ENCODE data around the gene TBCA. TPM values are rescaled to one million over a fixed set of nuclear protein-coding genes. Genes with fewer than 3 reads are reported as not detected.

The TBCA gene
- total RNA-seq, 4 donors from 2014 or later = 141 to 174 (median 150) TPM

GRCh38 chr5:77658662-77659061, 117.5 kb downstream of the TBCA start:
- intact Hi-C loops (cut with DNase I) = no loop called here
- TF ChIP-seq CTCF (IDR thresholded peaks at IDR 0.05) (no peak), POLR2A (IDR thresholded peaks at IDR 0.05) (no peak)
- Histone ChIP-seq H3K36me3 (no peaks in the 10 kb centered on the region), H3K27me3 (peaks cover 0 to 30% (median 0%) of the 10 kb centered on the region in 4 donors), H3K27ac (no peak overlapping the region), H3K9me3 (no peaks in the 10 kb centered on the region), H3K4me1 (no peaks in the 10 kb centered on the region), H3K4me3 (no peak overlapping the region)
- no peak for DNase-seq

- intact Hi-C loops (cut with DNase I) = no loop called here
- DNase-seq = no peak
- no peak overlapping the region for H3K27ac ChIP-seq
- no peaks in the 10 kb centered on the region for H3K4me1 ChIP-seq
- 28 to 53% methylated on average over 2 of the region's 2 CpGs for WGBS, 2 donors
- H3K36me3 ChIP-seq = no peaks in the 10 kb centered on the region
- no peaks in the 10 kb centered on the region for H3K9me3 ChIP-seq
- TF ChIP-seq CTCF (IDR thresholded peaks at IDR 0.05) (no peak), POLR2A (IDR thresholded peaks at IDR 0.05) (no peak)
- H3K27me3 ChIP-seq = peaks cover 0 to 79% (median under 1%) of the 10 kb centered on the region in 4 donors
- no peak overlapping the region for H3K4me3 ChIP-seq
These were observed 124.8 kb downstream of the TBCA start for GRCh38 chr5:77651343-77651742.

- WGBS, 2 donors = 14 to 40% methylated on average over 1 of the region's 1 CpG
- intact Hi-C loops (cut with DNase I) = no loop called here
- peaks cover 0 to 2% (median 1%) of the 10 kb centered on the region in 3 donors for H3K4me1 ChIP-seq
- H3K27ac ChIP-seq = no peak overlapping the region
- no peak for DNase-seq
- H3K27me3 ChIP-seq = peaks cover 0 to 85% (median 5%) of the 10 kb centered on the region in 4 donors
- no peak for TF ChIP-seq CTCF (IDR thresholded peaks at IDR 0.05)
- no peak for TF ChIP-seq POLR2A (IDR thresholded peaks at IDR 0.05)
- no peak overlapping the region for H3K4me3 ChIP-seq
- H3K9me3 ChIP-seq = no peaks in the 10 kb centered on the region
- H3K36me3 ChIP-seq = no peaks in the 10 kb centered on the region
These were observed 125.5 kb downstream of the TBCA start for GRCh38 chr5:77650686-77651085.

- Histone ChIP-seq H3K4me3 (no peak overlapping the region), H3K27ac (no peak overlapping the region), H3K36me3 (no peaks in the 10 kb centered on the region), H3K9me3 (no peaks in the 10 kb centered on the region), H3K27me3 (peaks cover 0 to 90% (median 7%) of the 10 kb centered on the region in 4 donors), H3K4me1 (peaks cover 0 to 11% (median 10%) of the 10 kb centered on the region in 3 donors)
- intact Hi-C loops (cut with DNase I) = no loop called here
- whole genome bisulfite sequencing, 2 donors = 88 to 89% methylated on average over 2 of the region's 2 CpGs
- no peak for DNase-seq
- TF ChIP-seq CTCF (IDR thresholded peaks at IDR 0.05) (no peak), POLR2A (IDR thresholded peaks at IDR 0.05) (no peak)
These were observed 126.4 kb downstream of the TBCA start for GRCh38 chr5:77649776-77650175.

GRCh38 chr5:77645995-77646639, 130.0 kb downstream of the TBCA start:
- peaks cover 5 to 33% (median 17%) of the 10 kb centered on the region in 3 donors for H3K4me1 ChIP-seq
- TF ChIP-seq POLR2A (IDR thresholded peaks at IDR 0.05) = no peak
- TF ChIP-seq CTCF (IDR thresholded peaks at IDR 0.05) = no peak
- peak overlapping the region in 1 of 4 donors; percentile 58 for H3K4me3 ChIP-seq
- WGBS, 2 donors = 43 to 59% methylated on average over 11 of the region's 11 CpGs
- no peaks in the 10 kb centered on the region for H3K9me3 ChIP-seq
- DNase-seq = no peak
- intact Hi-C loops (cut with DNase I) = no loop called here
- no peaks in the 10 kb centered on the region for H3K36me3 ChIP-seq
- no peak overlapping the region for H3K27ac ChIP-seq
- peaks cover 15 to 98% (median 41%) of the 10 kb centered on the region in 4 donors for H3K27me3 ChIP-seq
